Trophoblast cell (in vitro differentiated cells and primary cell): ENCODE data around the gene CRIP1.

Experiments used
- DNase-seq, 2 donors: peaks; one replicate each; pipeline ENCODE4 v3.0.0-alpha.2; 2016
- H2AFZ ChIP-seq: 2 replicates; pipeline ENCODE4 v1.6.1; 2013; ENCODE audit warnings: low read length, moderate library complexity, mild to moderate bottlenecking; ENCODE audit not compliant: insufficient read depth, poor library complexity
- H2AK5ac ChIP-seq: 2 replicates; pipeline ENCODE4 v1.6.1; 2013; ENCODE audit warnings: mild to moderate bottlenecking, low read length
- H2BK120ac ChIP-seq: 2 replicates; pipeline ENCODE4 v1.6.1; 2013; ENCODE audit warnings: low read length, mild to moderate bottlenecking, moderate library complexity; ENCODE audit not compliant: insufficient read depth, poor library complexity
- H2BK12ac ChIP-seq: 2 replicates; pipeline ENCODE4 v1.6.1; 2013; ENCODE audit warnings: mild to moderate bottlenecking, low read length, moderate library complexity
- H2BK5ac ChIP-seq: 2 replicates; pipeline ENCODE4 v1.6.1; 2013; ENCODE audit warnings: low read length, low read depth, moderate library complexity, mild to moderate bottlenecking; ENCODE audit not compliant: poor library complexity
- H3K14ac ChIP-seq: 2 replicates; pipeline ENCODE4 v1.6.1; 2013; ENCODE audit warnings: mild to moderate bottlenecking, low read length
- H3K18ac ChIP-seq: 2 replicates; pipeline ENCODE4 v1.6.1; 2013; ENCODE audit warnings: mild to moderate bottlenecking, low read length
- H3K23ac ChIP-seq: 2 replicates; pipeline ENCODE4 v1.6.1; 2013; ENCODE audit warnings: low read length
- H3K27ac ChIP-seq: 2 replicates; pipeline ENCODE4 v1.5.1; 2013; ENCODE audit warnings: low read depth, mild to moderate bottlenecking, inconsistent platforms, low read length, moderate library complexity
- H3K27me3 ChIP-seq: 2 replicates; pipeline ENCODE4 v1.6.1; 2013; ENCODE audit warnings: inconsistent platforms, mild to moderate bottlenecking, low read length, moderate library complexity; ENCODE audit not compliant: insufficient read depth
- H3K36me3 ChIP-seq, 2 experiments: 1 replicate in 1 of 2; 2 replicates in 1 of 2; pipeline ENCODE4 v1.6.1; 2013; ENCODE audit warnings: low read length in 2 of 2, mild to moderate bottlenecking in 2 of 2, moderate library complexity in 1 of 2; ENCODE audit not compliant: insufficient read depth in 2 of 2, control insufficient read depth in 1 of 2
- H3K4ac ChIP-seq: 2 replicates; pipeline ENCODE4 v1.6.1; 2013; ENCODE audit warnings: low read depth, mild to moderate bottlenecking, low read length, moderate library complexity
- H3K4me1 ChIP-seq, 2 experiments: 1 replicate in 1 of 2; 2 replicates in 1 of 2; pipeline ENCODE4 v1.6.1; 2013; ENCODE audit warnings: low read length in 2 of 2, mild to moderate bottlenecking in 2 of 2, moderate library complexity in 1 of 2; ENCODE audit not compliant: insufficient read depth in 2 of 2, control insufficient read depth in 1 of 2
- H3K4me2 ChIP-seq: 2 replicates; pipeline ENCODE4 v1.6.1; 2013; ENCODE audit warnings: inconsistent platforms, mild to moderate bottlenecking, low read length, moderate library complexity
- H3K4me3 ChIP-seq: 2 replicates; pipeline ENCODE4 v1.5.1; 2013; ENCODE audit warnings: mild to moderate bottlenecking, low read depth, low read length, inconsistent platforms
- H3K79me1 ChIP-seq: one replicate; pipeline ENCODE4 v1.6.1; 2013; ENCODE audit warnings: low read length
- H3K79me2 ChIP-seq: 2 replicates; pipeline ENCODE4 v1.6.1; 2013; ENCODE audit warnings: low read length, mild to moderate bottlenecking; ENCODE audit not compliant: control insufficient read depth, insufficient read depth, poor library complexity
- H3K9ac ChIP-seq: 2 replicates; pipeline ENCODE4 v1.6.1; 2013; ENCODE audit warnings: mild to moderate bottlenecking, low read length
- H3K9me3 ChIP-seq: 2 replicates; pipeline ENCODE4 v1.6.1; 2013; ENCODE audit warnings: low read depth, mild to moderate bottlenecking, control low read depth, inconsistent platforms, low read length; ENCODE audit not compliant: insufficient read depth
- H4K12ac ChIP-seq: 2 replicates; pipeline ENCODE4 v1.6.1; 2013; ENCODE audit warnings: low read depth, mild to moderate bottlenecking, low read length, moderate library complexity
- H4K8ac ChIP-seq: 2 replicates; pipeline ENCODE4 v1.6.1; 2013; ENCODE audit warnings: low read depth, mild to moderate bottlenecking, low read length, moderate library complexity
- H4K91ac ChIP-seq: one replicate; pipeline ENCODE4 v1.6.1; 2013; ENCODE audit warnings: low read depth, mild to moderate bottlenecking, low read length, moderate library complexity
- WGBS: extraction: QIAGEN DNeasy Blood & Tissue Kit; methylation state at CpG from one replicate; pipeline ENCODE4 v1.1.7; 2013; ENCODE audit warnings: missing lambda C conversion rate; ENCODE audit not compliant: insufficient read length, insufficient coverage; ENCODE audit errors: extremely low coverage; 5-methylcytosine and 5-hydroxymethylcytosine counted together

CRIP1 gene

GRCh38 chr14:105483300-105484068 is 3.2 kb upstream of the CRIP1 start:
- Histone ChIP-seq H2AFZ (no peak overlapping the region), H3K4me1 (peaks cover 24 to 41% of the 10 kb centered on the region in 2 experiments), H3K79me1 (peaks cover 18% of the 10 kb centered on the region), H3K9me3 (peaks cover 6% of the 10 kb centered on the region), H3K23ac (no peak overlapping the region), H2BK12ac (peak overlapping the region; percentile 11), H3K27me3 (peaks cover 33% of the 10 kb centered on the region), H2BK5ac (no peak overlapping the region), H3K9ac (no peak overlapping the region), H3K4ac (no peak overlapping the region), H3K4me3 (no peak overlapping the region), H4K12ac (no peak overlapping the region), H4K8ac (no peak overlapping the region), H4K91ac (no peak overlapping the region), H3K18ac (no peak overlapping the region), H2BK120ac (no peak overlapping the region), H3K4me2 (no peak overlapping the region), H3K14ac (no peak overlapping the region), H3K27ac (no peak overlapping the region), H3K79me2 (peaks cover 3% of the 10 kb centered on the region), H2AK5ac (peak overlapping the region; percentile 21), H3K36me3 (peaks cover 2 to 5% of the 10 kb centered on the region in 2 experiments)
- WGBS = no CpG with 5 or more reads among the region's 18 CpGs
- DNase-seq = no peak

DNA sequence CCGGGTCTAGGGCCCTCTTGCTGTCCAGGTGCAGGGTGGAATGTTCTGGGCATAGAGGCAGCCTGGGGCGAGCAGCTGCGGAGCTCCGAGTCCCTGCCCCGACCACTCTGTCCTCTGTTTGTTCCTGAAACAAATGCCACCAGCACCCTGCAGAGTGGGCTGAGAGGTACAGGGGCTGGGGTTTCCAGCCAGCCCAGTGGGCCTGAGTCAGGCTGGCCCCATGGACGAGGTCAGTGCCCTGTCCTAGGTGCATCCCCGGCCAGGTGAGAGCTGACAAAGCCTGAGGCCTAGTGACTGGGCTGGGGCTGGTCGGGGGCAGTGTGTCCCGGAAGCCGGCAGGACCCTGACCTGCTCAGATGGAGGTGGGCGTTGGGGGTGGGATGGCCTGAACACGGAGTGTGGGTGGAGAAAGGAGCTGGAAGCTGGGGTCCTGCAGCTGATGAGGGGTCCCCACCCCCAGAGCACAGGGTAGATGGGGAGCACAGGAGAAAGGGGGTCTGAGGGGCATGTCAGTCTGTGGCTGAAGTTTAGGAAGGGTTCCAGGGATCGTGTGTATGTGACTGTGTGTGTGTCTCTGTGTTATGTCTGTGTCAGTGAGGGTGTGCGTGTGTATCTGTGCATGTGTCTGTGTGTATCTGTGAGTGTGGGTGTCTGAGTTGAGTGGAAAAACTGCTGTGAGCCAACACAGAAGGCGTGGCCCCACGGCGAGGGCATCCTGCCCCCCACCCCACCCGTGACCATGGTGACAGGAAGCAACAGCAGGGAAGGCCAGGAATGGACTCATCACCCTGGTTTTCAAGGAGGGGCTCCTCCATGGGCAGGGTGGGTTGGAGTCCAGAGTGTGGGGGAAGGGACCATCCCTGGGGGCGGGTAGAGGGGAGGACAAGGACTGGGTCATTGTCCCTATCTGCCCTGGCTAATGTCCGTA is 2.4 kb upstream of the CRIP1 start:
- Histone ChIP-seq H4K91ac (no peak overlapping the region), H2AK5ac (no peak overlapping the region), H2BK5ac (no peak overlapping the region), H3K27me3 (peaks cover 28% of the 10 kb centered on the region), H3K23ac (no peak overlapping the region), H3K9me3 (peaks cover 6% of the 10 kb centered on the region), H3K36me3 (peaks cover under 1 to 3% of the 10 kb centered on the region in 2 experiments), H4K8ac (no peak overlapping the region), H2BK120ac (no peak overlapping the region), H3K4me3 (no peak overlapping the region), H3K4me2 (no peak overlapping the region), H3K4me1 (peaks cover 28 to 44% of the 10 kb centered on the region in 2 experiments), H3K27ac (no peak overlapping the region), H3K79me1 (peaks cover 18% of the 10 kb centered on the region), H3K14ac (no peak overlapping the region), H3K79me2 (peaks cover 3% of the 10 kb centered on the region), H2BK12ac (no peak overlapping the region), H4K12ac (no peak overlapping the region), H3K9ac (no peak overlapping the region), H3K4ac (no peak overlapping the region), H2AFZ (no peak overlapping the region), H3K18ac (no peak overlapping the region)
- no CpG with 5 or more reads among the region's 20 CpGs for WGBS
- DNase-seq = peak; percentile 61 to 70

DNA sequence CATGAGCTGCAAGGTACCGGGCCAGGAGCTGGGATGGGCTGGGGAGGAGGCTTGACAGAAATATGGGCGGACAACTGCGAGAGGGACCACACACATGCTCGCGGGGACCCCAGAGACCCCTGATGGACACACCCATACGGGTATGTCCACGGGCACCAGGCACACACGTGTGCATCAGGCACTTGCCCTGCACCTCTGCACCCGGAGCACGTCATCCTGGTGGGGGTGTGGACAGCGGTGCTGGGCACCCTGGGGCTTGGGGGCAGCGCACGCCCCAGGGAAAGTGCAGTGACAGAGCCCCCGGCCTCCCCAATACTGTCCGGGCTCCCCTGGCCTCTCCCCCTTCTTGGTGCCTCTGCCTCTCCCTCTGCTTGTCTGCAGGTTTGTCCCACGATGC is 1.7 kb upstream of the CRIP1 start:
- Histone ChIP-seq H4K91ac (no peak overlapping the region), H3K9ac (no peak overlapping the region), H3K4ac (no peak overlapping the region), H2BK5ac (no peak overlapping the region), H3K36me3 (no peaks in the 10 kb centered on the region), H3K4me2 (no peak overlapping the region), H3K14ac (no peak overlapping the region), H3K4me1 (peaks cover 29 to 48% of the 10 kb centered on the region in 2 experiments), H3K79me2 (peaks cover 3% of the 10 kb centered on the region), H3K18ac (no peak overlapping the region), H2BK120ac (no peak overlapping the region), H3K23ac (no peak overlapping the region), H3K79me1 (peaks cover 18% of the 10 kb centered on the region), H2BK12ac (no peak overlapping the region), H3K4me3 (no peak overlapping the region), H2AFZ (no peak overlapping the region), H3K27me3 (peaks cover 21% of the 10 kb centered on the region), H3K9me3 (peaks cover 6% of the 10 kb centered on the region), H3K27ac (no peak overlapping the region), H2AK5ac (no peak overlapping the region), H4K12ac (no peak overlapping the region), H4K8ac (no peak overlapping the region)
- no peak for DNase-seq
- WGBS = no CpG with 5 or more reads among the region's 16 CpGs

DNA sequence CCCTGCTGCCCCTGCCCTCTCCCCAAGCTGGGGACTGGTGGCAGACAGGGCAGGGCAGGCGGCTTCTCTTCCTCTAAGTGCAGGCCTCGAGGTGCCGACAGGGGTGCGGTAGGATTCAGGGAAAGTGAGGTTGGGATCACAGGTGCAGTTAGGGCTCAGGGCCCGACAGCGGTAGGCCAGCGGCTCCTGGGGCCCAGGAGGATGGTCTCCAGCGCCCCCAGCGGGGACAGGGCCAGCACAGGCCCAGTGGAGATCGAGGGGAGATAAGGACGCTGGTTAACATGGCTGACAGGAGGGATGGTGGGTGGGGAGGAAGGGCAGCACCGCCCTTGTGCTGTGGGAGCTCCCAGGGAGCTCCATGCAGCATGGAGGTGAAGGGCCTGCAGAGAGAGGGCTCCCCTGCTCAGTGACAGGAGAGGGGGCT is 935 bp upstream of the CRIP1 start:
- H3K27me3 ChIP-seq = peaks cover 21% of the 10 kb centered on the region
- no peak overlapping the region for H2AK5ac ChIP-seq
- no peak overlapping the region for H3K18ac ChIP-seq
- H3K4me1 ChIP-seq = peaks cover 29 to 47% of the 10 kb centered on the region in 2 experiments
- peaks cover 21% of the 10 kb centered on the region for H3K79me1 ChIP-seq
- peaks cover 4% of the 10 kb centered on the region for H3K79me2 ChIP-seq
- peaks cover 4% of the 10 kb centered on the region for H3K9me3 ChIP-seq
- no peak overlapping the region for H3K23ac ChIP-seq
- H2BK12ac ChIP-seq = no peak overlapping the region
- H3K4me2 ChIP-seq = no peak overlapping the region
- no peak overlapping the region for H3K14ac ChIP-seq
- H4K8ac ChIP-seq = no peak overlapping the region
- no CpG with 5 or more reads among the region's 12 CpGs for WGBS
- no peak overlapping the region for H3K4ac ChIP-seq
- no peak overlapping the region for H2BK120ac ChIP-seq
- H3K27ac ChIP-seq = no peak overlapping the region
- H3K36me3 ChIP-seq = no peaks in the 10 kb centered on the region
- H2AFZ ChIP-seq = peak overlapping the region; percentile 1
- no peak overlapping the region for H2BK5ac ChIP-seq
- no peak overlapping the region for H3K9ac ChIP-seq
- no peak overlapping the region for H4K91ac ChIP-seq
- H3K4me3 ChIP-seq = no peak overlapping the region
- DNase-seq = peak; percentile 58
- H4K12ac ChIP-seq = no peak overlapping the region
